GM18526 (cell line): Measurements from ENCODE around the gene PVALB.

Source experiments
- POLR2A ChIP-seq: IDR thresholded peaks from 3 replicates; pipeline ENCODE4 v1.6.1; 2011; ENCODE audit not compliant: insufficient read length; ENCODE audit errors: extremely low read depth

PVALB gene

DNA sequence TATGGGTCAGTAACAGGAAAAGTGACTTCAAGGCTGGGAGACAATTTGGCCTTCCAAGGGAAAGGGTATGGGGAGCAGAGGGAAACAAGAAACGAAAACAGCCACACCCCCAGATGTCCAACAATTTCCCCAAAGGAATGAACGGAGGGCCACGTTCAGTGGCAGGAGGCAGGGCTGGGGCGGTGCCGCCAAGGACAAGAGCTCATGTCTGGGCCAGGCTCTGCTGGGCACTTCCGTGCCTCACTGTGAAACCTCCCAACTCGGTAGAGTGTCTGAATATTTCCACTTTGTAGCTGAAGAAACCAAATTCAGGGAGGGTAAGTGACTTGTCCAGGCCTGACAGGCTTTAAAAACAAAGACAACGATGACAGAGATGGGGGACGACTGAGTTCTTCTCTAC, 52.8 kb downstream of the PVALB start:
- TF ChIP-seq POLR2A = no peak

DNA sequence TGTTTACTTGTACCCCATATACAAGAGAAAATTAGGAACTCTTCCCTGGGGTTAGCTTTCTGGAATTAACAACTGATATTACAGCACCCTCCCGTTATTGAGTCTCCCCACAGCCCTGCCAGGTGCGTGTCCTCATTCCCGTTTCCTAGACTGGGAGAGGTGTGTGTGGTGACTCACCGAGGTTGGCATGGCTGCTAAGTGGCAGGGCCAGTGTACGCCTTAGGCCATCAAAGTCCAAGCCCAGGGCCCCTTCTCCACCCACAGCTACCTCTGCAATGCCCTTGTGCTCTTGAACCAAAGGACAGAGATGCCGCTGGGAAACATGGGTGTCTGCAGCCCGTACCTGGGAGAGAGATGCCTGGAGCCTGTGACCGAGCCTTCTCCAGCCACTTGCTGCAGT, 53.3 kb downstream of the PVALB start:
- no peak for TF ChIP-seq POLR2A

DNA sequence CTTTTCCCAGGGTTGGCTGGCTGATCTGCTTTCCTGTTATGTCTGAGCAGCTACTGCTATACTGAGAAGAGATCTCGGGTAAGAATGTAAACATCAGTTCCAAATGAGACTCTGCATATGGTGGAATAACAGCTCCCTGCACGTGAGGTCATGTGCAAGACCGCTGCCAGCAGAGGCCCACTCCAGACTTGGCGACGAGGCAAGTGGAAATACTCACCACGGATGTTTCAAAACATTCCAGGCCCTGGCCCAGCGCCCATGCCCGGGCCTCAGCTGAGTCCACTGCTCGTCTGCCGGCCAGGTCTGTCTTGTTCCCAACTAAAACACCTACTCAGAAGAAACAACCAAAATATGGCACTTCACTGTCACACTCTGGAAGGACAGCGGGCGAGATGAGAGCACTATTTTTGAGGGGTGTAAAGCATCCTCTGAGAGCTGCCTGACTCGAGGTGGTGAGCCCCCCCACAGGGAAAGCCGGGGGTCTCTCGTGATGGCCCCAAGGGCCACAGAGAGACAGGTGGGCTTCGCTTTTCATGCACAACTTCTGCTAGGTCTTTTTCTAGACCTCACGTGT, 54.1 kb downstream of the PVALB start:
- TF ChIP-seq POLR2A = no peak

DNA sequence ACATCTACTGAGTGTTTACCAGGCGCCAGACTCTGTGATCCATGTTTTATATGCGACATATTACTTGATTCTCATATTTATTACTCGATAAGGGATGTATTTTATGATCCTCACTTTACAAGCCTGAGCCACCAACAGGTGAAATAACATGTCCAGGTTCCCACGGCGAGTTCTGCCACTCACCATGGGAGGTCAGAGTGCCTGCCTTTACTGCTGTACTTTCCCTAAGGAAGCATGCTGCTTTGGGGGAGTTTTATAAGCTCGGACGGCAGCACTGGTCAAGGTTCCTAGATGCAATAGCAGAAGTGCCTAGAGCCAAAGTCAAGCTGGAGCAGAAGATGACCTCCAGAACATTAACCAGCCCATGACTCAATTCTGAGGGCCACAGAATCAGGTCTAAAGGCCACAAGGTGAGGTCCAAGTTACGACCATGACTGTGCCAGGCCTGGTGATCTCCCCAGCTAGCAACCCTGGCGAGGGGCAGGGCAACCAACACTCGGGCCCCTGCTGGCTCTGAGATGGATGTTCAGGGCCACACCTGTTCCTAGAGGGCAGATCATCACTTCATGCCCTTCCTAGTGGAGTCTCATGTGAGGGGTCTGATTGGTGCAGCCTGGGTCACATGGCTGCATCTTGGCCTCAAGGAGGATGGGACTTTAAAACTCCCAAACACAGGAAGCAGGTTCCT, 55.1 kb downstream of the PVALB start:
- no peak for TF ChIP-seq POLR2A

DNA sequence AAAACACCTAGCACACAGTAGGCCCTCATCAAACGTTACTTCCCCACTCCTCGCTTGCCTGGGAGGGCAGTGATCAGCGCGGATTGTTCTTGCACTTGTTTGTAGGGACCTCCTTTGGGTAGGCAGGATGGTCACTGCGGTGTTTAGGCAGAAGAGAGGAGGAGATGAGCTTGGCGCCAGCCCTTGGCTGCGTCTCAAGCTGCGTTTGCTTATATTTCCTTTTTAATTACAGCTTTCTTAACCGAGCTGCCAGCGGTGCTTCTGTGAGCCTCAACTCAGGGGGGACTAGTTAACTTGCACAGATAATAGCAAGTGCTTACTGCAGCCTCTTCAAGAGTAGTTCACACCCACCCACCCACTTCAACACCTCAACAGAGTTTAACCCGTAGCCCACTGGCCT, 56.0 kb downstream of the PVALB start:
- no peak for TF ChIP-seq POLR2A

DNA sequence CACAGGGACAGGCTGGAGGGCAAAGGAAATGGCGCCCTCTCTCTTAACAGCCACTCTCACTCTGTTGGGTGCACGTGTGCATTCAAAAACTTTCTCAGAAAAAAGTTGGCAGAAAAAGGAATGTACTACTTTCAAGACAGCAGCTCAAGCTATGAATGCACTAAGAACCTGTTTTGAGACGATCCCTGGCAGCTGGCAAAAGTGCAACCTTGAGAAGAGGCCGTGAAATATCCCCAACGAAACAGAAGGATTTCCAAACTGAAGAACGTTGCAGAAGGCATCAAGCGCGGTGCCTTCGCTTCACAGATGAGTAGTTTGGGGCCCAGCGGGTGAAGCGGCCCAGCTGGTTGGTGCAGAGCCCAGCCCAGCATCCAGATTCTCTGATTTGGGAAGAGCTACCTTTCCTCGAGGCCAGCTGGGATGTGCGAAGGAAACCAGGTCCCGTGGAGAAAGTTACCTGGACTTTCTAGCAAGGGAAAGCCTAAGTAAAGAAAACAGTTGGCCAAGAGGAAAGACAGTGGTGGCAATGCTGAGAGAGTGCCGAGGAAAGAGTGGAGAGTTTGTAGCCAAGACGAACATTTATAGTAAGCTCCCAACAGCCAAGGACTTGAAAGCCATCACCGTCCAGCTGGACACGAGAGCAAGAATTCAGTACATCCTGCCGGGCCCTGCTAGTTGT, 57.2 kb downstream of the PVALB start:
- TF ChIP-seq POLR2A = no peak

DNA sequence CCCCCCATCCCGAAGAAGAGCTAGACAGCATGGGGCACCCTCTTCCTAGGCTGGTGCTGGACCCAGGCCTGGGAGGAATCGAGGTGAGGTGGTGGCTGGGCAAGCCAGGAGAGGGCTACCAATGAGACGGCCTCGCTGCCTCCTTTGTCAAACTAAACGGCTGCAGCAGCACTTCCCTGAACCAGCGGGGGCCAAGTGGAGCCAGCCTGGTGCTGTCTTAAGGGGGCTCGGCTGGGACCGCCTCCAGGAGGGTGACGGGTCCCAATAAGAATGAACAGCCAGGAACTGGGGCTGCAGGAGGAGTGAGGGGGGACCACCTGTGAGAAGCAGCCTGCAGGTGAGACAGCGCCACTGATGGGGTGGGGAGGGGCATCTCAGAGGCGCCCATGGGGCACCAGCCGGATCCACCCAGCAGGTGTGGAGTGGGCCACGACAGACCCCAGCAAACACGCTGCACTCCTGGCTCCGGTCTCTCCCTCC, 58.0 kb downstream of the PVALB start:
- TF ChIP-seq POLR2A = no peak

DNA sequence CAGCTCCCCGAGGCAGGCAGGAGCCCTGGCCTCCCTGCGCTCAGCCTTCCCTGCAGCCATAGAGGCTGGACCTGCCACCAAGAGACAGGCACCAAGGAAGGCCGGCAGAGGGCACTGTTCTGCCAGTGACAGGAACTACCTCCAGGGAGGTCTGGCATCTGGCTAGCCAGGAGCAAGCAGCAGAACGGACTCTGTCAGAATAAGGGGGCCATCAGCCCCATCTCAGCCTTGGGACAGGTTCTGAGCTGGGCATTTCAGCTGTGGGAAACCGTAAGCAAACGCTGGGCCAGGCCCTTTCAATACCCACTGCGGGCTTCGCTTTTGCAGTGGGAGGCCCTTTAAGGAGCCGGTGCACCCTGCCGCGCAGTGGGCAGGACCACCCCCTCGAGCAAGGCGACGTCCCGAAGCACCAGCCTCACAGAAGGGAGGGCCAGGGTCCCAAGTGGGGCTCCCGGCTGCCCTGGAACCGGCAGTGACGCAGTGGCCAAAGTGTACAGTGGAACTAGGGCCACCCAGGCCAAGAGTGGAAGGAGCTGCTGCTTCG, 59.1 kb downstream of the PVALB start:
- TF ChIP-seq POLR2A = no peak

DNA sequence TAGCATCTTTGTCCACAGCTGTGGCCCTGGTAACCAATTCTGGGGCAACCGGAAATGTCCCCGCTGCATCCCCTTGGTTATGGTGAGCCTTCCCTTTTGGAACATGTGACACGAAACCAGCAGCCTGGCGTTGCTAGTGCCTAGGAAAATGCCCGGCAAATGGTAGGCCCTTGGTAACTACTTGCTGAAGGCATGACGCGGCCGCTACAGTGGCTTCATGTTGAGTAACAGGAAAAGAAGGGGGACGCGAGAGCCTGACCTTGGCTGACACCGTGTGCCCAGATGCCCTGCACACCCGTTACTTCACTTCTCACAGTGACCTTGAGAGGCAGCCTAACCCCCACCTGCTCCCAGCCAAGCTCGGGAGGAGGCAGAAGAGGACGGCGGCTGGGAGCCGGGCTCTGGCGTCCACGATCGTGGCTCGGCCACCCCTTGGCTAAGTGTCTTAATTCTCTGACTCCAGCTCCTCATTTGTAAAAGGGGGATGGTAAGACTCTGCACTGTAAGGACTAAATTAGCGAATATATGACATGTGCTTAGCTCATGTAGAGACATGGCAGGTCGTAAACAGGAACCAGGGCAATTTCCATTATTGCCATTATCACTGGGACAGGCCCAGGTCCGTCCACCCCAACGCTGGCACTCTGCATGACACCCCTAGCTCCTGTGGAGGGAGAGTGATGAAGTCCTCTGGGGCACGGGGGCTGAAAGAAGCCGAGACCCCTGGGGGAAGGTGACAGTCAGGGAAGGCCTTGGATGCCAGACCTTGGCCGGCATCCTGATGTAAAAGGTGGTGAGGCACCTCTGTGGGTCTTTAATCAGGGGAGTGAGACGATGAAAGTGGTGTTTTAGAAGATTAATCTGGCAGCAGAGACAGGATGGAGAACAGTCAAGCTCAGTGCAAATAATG, 59.8 kb downstream of the PVALB start:
- TF ChIP-seq POLR2A = no peak

DNA sequence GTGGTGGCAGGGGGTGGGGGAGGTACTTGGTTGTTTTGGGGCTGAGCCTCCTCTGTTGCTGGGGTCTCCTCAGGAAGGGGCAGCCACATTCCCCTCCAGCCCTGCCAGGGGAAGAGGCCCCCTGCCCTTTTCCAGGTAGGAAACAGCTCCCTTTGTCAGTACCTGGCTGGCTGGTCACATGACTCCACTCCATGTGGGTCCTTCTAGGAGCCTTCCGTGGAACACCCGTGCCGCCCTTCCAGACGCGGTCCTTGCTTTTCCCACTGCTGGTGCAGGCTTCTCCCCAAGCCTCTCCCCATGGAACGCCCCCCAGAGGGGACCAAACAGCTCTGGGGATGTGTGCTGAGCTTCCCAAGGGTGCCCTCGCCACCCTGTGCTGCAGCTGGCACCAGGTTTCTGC, 60.8 kb downstream of the PVALB start:
- no peak for TF ChIP-seq POLR2A

DNA sequence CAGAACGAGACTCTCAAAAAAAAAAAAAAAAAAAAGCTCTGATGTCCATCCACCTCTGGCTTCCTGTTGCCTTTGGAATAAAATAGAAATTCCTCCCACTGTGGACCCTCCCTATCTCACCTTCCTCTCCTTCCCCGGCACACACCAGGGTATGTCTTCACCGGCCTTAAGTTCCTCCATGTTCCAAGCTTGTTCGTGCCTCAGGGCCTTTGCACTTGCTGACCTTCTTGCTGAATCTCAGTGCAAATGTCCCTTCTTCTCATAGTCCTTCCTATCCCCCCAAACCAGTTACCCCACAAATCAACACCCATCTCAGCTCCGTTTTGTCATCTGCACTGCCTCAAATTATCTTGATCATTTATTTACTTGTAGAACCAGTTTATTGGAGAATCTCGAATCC, 61.5 kb downstream of the PVALB start:
- no peak for TF ChIP-seq POLR2A

DNA sequence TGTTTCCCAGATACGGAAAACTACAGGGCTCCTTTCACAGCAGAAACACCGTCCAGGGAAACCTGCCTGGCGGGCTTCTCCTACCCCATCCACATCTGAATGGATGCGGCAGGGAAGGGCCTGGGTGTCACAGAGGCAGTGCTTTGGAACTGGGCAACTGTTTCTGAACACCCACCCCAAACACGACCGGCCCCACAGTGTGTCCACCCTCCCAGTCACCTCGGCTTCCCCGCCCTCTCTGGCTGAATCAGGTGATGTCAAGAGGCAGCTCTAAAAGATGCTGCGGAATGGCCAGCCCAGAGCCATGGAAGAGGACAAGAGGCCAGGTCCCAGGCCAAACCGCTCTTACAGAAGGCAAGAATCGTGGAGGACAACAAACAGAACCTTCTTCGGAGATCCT, 62.9 kb downstream of the PVALB start:
- TF ChIP-seq POLR2A = no peak

DNA sequence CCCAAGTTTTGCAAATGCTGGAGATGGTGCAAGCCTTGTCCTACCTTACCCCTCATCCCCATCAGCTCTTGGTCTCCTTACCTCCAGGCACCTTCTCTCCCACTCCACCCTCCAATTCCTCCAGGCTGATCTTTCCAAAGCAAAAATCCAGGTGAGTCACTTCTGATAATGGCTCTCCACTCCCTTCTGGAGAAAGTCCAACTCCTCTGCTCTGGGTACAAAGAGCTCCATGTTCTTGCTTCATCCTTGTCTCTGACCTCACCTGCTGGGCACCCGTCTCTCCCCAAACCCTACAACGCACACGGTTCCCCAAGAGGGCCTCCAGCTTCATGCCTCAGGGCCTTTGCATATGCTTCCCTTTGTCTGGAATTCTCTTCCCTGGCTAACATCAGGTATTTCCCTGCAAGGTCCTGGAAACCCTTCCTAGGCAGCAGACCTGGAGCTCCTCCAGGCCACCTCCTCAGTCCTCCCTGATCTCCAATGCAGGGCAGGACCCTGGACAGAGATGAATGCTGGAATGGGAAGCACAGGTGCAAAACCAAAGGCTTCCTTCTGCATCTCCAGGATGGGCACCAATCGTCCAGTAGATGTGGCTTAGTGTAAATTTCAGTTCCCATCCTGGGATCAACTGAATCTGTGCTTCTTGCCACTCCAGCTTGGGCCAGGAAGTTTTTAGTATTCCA, 63.6 kb downstream of the PVALB start:
- TF ChIP-seq POLR2A = no peak
